ENCODE results near the gene NFIB. TPM values are rescaled to one million over a fixed set of nuclear protein-coding genes. Genes with fewer than 3 reads are reported as not detected.

Gene NFIB
- total and polyA plus RNA-seq, 2 of the 4 experiments (the other 2 are of a cell fraction) = 1.4 to 2.0 TPM

GRCh38 chr9:14141699-14142098 is 172.2 kb downstream of the NFIB start:
- no peaks in the 10 kb centered on the region for H3K9me1 ChIP-seq (ENCODE audit: insufficient read depth, low read length)
- POLR2A ChIA-PET (ENCODE audit: unreplicated experiment) = no interaction called here
- no peaks in the 10 kb centered on the region for H3K27me3 ChIP-seq (ENCODE audit: control insufficient read depth, insufficient read depth, low read length)
- no peak overlapping the region for H3K4me2 ChIP-seq (ENCODE audit: low read depth, low read length)
- dilution Hi-C loops (cut with HindIII; ENCODE audit: low sequenced_read_pairs, unreplicated experiment) (no loop called here), in situ Hi-C loops (cut with MboI; ENCODE audit: low sequenced_read_pairs) (no loop called here), intact Hi-C loops (cut with micrococcal nuclease) (no loop called here)
- H3K36me3 ChIP-seq (ENCODE audit: control insufficient read depth, insufficient read depth, low read length) = no peaks in the 10 kb centered on the region
- H2AK9ac ChIP-seq (replicated peaks; ENCODE audit: low read depth, low read length, poor library complexity) = no peak overlapping the region
- DNase-seq = no peak
- no peaks in the 10 kb centered on the region for H4K20me1 ChIP-seq (ENCODE audit: insufficient read depth, low read length)
- TF ChIP-seq MAFK (IDR thresholded peaks at IDR 0.05; ENCODE audit: low read depth, low read length) (no peak), NFE2L2 (IDR thresholded peaks at IDR 0.05; ENCODE audit: low read depth, low read length) (no peak), MAZ (IDR thresholded peaks at IDR 0.05; ENCODE audit: borderline replicate concordance, low read depth, low read length) (no peak), ELK1 (IDR thresholded peaks at IDR 0.05; ENCODE audit: borderline replicate concordance, low read depth, low read length) (no peak), SMC3 (IDR thresholded peaks at IDR 0.05; ENCODE audit: low read depth, low read length) (no peak), CEBPB (IDR thresholded peaks at IDR 0.05; ENCODE audit: low read depth, low read length) (no peak), CHD1 (IDR thresholded peaks at IDR 0.05; ENCODE audit: low read depth, low read length) (no peak), RAD21 (IDR thresholded peaks at IDR 0.05; ENCODE audit: low read length) (no peak)
- TF ChIP-seq, protein P1, sequence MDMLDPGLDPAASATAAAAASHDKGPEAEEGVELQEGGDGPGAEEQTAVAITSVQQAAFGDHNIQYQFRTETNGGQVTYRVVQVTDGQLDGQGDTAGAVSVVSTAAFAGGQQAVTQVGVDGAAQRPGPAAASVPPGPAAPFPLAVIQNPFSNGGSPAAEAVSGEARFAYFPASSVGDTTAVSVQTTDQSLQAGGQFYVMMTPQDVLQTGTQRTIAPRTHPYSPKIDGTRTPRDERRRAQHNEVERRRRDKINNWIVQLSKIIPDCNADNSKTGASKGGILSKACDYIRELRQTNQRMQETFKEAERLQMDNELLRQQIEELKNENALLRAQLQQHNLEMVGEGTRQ (IDR thresholded peaks at IDR 0.05; ENCODE audit: low read depth, low read length) = no peak
- H3K79me1 ChIP-seq (ENCODE audit: low read depth in 1 of 2, low read length in 2 of 2) = no peaks in the 10 kb centered on the region
- no CpG with 5 or more reads among the region's 2 CpGs for WGBS, 2 experiments (ENCODE audit: extremely low coverage in 2 of 2, insufficient read length in 1 of 2)
- H4K8ac ChIP-seq (ENCODE audit: low read depth in 2 of 2, low read length in 2 of 2) = no peak overlapping the region
- H4K91ac ChIP-seq (ENCODE audit: insufficient read depth, low read depth, low read length) = no peak overlapping the region
- H2BK120ac ChIP-seq (ENCODE audit: low read depth, low read length) = no peak overlapping the region
- H2AFZ ChIP-seq (replicated peaks; ENCODE audit: low read length, poor library complexity) = no peak overlapping the region
- no peak overlapping the region for H3K18ac ChIP-seq (ENCODE audit: low read depth, low read length)
- no peak for ATAC-seq (ENCODE audit: low read depth)
- no peak overlapping the region for H2BK20ac ChIP-seq (ENCODE audit: low read depth, low read length)
- no peak overlapping the region for H3K14ac ChIP-seq (replicated peaks; ENCODE audit: low read depth, low read length)
- no peak overlapping the region for H2BK5ac ChIP-seq (ENCODE audit: low read depth, low read length, poor library complexity, severe bottlenecking)
- no peak overlapping the region for H3K4ac ChIP-seq (ENCODE audit: low read depth, low read length)
- H3K4me1 ChIP-seq (ENCODE audit: control insufficient read depth, insufficient read depth, low read length) = no peaks in the 10 kb centered on the region
- no peak overlapping the region for H2BK15ac ChIP-seq (ENCODE audit: low read depth, low read length)
- no peak overlapping the region for H3K23ac ChIP-seq (ENCODE audit: low read depth, low read length)
- H3K56ac ChIP-seq (ENCODE audit: extremely low read depth, insufficient read depth, low read length) = no peak overlapping the region
- H4K5ac ChIP-seq (ENCODE audit: low read depth, low read length) = no peak overlapping the region
- no peak overlapping the region for H3K9ac ChIP-seq (ENCODE audit: low read depth, low read length)
- no peak overlapping the region for H3K4me3 ChIP-seq (ENCODE audit: insufficient read depth, low read depth, low read length)
- BruUV-seq (replicated peaks) = no TSS peak
- no peaks in the 10 kb centered on the region for H3K9me3 ChIP-seq (ENCODE audit: control insufficient read depth, insufficient read depth, low read length)
- no peak overlapping the region for H2AK5ac ChIP-seq (ENCODE audit: low read depth, low read length)
- no peak overlapping the region for H3K27ac ChIP-seq (ENCODE audit: insufficient read depth, low read length)
- CTCF ChIA-PET = interaction anchor here (0.7 kb wide), 1 partner anchor 230 kb away, joined by 3 read pairs; no protein-coding TSS in a partner anchor
